WTC11 (cell line): ENCODE data around the gene RBM47. TPM values are rescaled to one million over a fixed set of nuclear protein-coding genes. Genes with fewer than 3 reads are reported as not detected.

Source experiments
- ATAC-seq: fragments of 200-7000 bp; cut with Tn5 transposase; 2 replicates; pipeline ENCODE4 v1.10.0; 2021; ENCODE audit warnings: mild to moderate bottlenecking, moderate library complexity
- CTCF ChIA-PET: fragments of 300-600 bp; sonication (Branson Sonifier 250); formaldehyde crosslinking; loops from one replicate; lab custom pipeline; 2021; ENCODE audit warnings: antibody characterized with exemption; lab: Charles Lee
- POLR2A ChIA-PET: fragments of 350-600 bp; sonication (Branson Sonifier 250); formaldehyde crosslinking; loops from one replicate; lab custom pipeline; 2021; ENCODE audit warnings: antibody characterized with exemption; lab: Charles Lee
- DNase-seq: peaks from one replicate; pipeline ENCODE4 v3.0.0; 2021; ENCODE audit warnings: low spot score
- H3K27ac Mint-ChIP-seq: 2 replicates; pipeline ENCODE4 v1.8.0; 2021; ENCODE audit warnings: mixed read lengths
- H3K27me3 Mint-ChIP-seq: 2 replicates; pipeline ENCODE4 v1.8.0; 2021; ENCODE audit warnings: low read depth, mild to moderate bottlenecking, moderate library complexity, mixed read lengths
- H3K36me3 Mint-ChIP-seq: 2 replicates; pipeline ENCODE4 v1.8.0; 2021; ENCODE audit warnings: mixed read lengths
- H3K4me1 Mint-ChIP-seq: 2 replicates; pipeline ENCODE4 v1.8.0; 2022; ENCODE audit warnings: mixed read lengths
- H3K4me3 Mint-ChIP-seq: 2 replicates; pipeline ENCODE4 v1.8.0; 2021; ENCODE audit warnings: mild to moderate bottlenecking, moderate library complexity, mixed read lengths
- H3K9me3 Mint-ChIP-seq: 2 replicates; pipeline ENCODE4 v1.8.0; 2021; ENCODE audit warnings: mixed read lengths
- EMX1 ChIP-seq: fragments of 250-450 bp; sonication (Bioruptor Pico); IDR thresholded peaks from 2 replicates; pipeline ENCODE4 v1.8.0; 2021; ENCODE audit warnings: mild to moderate bottlenecking
- ETV6 ChIP-seq: sonication (generic); formaldehyde crosslinking; IDR thresholded peaks from 2 replicates; pipeline ENCODE4 v1.8.1; 2022; ENCODE audit warnings: mild to moderate bottlenecking, missing genetic modification reagents
- FOXK1 ChIP-seq: sonication (generic); formaldehyde crosslinking; IDR thresholded peaks from 2 replicates; pipeline ENCODE4 v1.8.0; 2022; ENCODE audit warnings: mild to moderate bottlenecking, moderate library complexity, missing genetic modification reagents
- IRF2 ChIP-seq: sonication (generic); formaldehyde crosslinking; IDR thresholded peaks from 2 replicates; pipeline ENCODE4 v1.8.0; 2022; ENCODE audit warnings: low read depth, missing genetic modification reagents, borderline replicate concordance
- SP1 ChIP-seq: sonication (generic); formaldehyde crosslinking; conservative IDR thresholded peaks from 2 replicates; pipeline ENCODE4 v1.8.1; 2022; ENCODE audit warnings: missing genetic modification reagents
- ZNF121 ChIP-seq: sonication (generic); formaldehyde crosslinking; IDR thresholded peaks from 2 replicates; pipeline ENCODE4 v1.8.0; 2023; ENCODE audit warnings: missing genetic modification reagents
- ZNF138 ChIP-seq: sonication (generic); formaldehyde crosslinking; conservative IDR thresholded peaks from 2 replicates; pipeline ENCODE4 v1.8.1; 2022; ENCODE audit warnings: mild to moderate bottlenecking, moderate library complexity, missing genetic modification reagents
- ZNF232 ChIP-seq: sonication (generic); formaldehyde crosslinking; IDR thresholded peaks from 2 replicates; pipeline ENCODE4 v1.8.0; 2022; ENCODE audit warnings: mild to moderate bottlenecking, missing genetic modification reagents
- ZNF671 ChIP-seq: fragments of 250-450 bp; sonication (Bioruptor Pico); IDR thresholded peaks from 2 replicates; pipeline ENCODE4 v1.8.0; 2021; ENCODE audit warnings: mild to moderate bottlenecking
- total RNA-seq: library from RNA; stranded (reverse); gene quantifications from 3 replicates; pipeline ENCODE4 v1.2.3, GENCODE V29; 2021
- TF ChIP-seq, protein P1 (sequence below): sonication (generic); formaldehyde crosslinking; IDR thresholded peaks from 2 replicates; pipeline ENCODE4 v1.8.1; 2022; ENCODE audit warnings: mild to moderate bottlenecking, missing genetic modification reagents, moderate library complexity, borderline replicate concordance
- TF ChIP-seq, protein P2 (sequence below): fragments of 250-450 bp; sonication (Bioruptor Pico); IDR thresholded peaks from 2 replicates; pipeline ENCODE4 v1.8.0; 2021; ENCODE audit warnings: mild to moderate bottlenecking
- TF ChIP-seq, protein P3 (sequence below): sonication (generic); formaldehyde crosslinking; IDR thresholded peaks from 2 replicates; pipeline ENCODE4 v1.8.1; 2022; ENCODE audit warnings: mild to moderate bottlenecking, moderate library complexity, missing genetic modification reagents
- TF ChIP-seq, protein P4 (sequence below): sonication (generic); formaldehyde crosslinking; IDR thresholded peaks from 2 replicates; pipeline ENCODE4 v1.8.1; 2022; ENCODE audit warnings: low read depth, mild to moderate bottlenecking, moderate library complexity, missing genetic modification reagents, borderline replicate concordance
- TF ChIP-seq, protein P5 (sequence below): sonication (generic); formaldehyde crosslinking; IDR thresholded peaks from 2 replicates; pipeline ENCODE4 v1.8.1; 2022; ENCODE audit warnings: low read depth, missing genetic modification reagents, borderline replicate concordance

The RBM47 gene
- total RNA-seq, 1 experiment from 2014 or later = 97.9 TPM

DNA sequence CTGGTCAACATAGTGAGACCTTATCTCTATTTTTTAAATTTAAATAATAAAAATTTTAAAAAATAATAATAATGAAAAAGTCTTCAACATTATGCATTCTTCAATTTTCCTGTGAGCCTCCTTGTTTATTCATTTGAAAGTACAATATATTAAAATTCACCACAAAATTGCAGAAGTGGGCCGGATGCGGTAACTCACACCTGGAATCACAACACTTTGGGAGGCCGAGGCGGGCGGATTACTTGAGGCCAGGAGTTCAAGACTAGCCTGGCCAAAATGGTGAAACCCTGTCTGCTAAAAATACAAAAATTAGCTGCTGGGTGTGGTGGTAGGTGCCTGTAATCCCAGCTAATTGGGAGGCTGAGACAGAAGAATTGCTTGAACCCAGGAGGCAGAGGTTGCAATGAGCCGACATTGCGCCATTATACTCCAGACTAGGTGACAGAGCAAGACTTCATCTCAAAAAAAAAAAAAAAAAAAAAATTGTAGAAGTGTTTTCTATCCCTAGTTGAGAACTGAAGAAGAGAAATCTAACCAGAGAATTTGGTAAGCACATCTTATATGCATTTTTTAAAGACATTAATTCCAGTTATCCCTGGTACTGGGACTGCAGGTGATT is 56.9 kb downstream of the RBM47 start:
- peaks cover 18% of the 10 kb centered on the region for H3K9me3 Mint-ChIP-seq
- DNase-seq = no peak
- no peak overlapping the region for H3K4me3 Mint-ChIP-seq
- CTCF ChIA-PET = no interaction called here
- ATAC-seq = no peak
- POLR2A ChIA-PET = no interaction called here
- H3K36me3 Mint-ChIP-seq = peaks cover 33% of the 10 kb centered on the region
- H3K4me1 Mint-ChIP-seq = peaks cover 31% of the 10 kb centered on the region
- H3K27ac Mint-ChIP-seq = no peak overlapping the region
- no peaks in the 10 kb centered on the region for H3K27me3 Mint-ChIP-seq
- TF ChIP-seq ZNF671 = no peak
- TF ChIP-seq, protein P1, sequence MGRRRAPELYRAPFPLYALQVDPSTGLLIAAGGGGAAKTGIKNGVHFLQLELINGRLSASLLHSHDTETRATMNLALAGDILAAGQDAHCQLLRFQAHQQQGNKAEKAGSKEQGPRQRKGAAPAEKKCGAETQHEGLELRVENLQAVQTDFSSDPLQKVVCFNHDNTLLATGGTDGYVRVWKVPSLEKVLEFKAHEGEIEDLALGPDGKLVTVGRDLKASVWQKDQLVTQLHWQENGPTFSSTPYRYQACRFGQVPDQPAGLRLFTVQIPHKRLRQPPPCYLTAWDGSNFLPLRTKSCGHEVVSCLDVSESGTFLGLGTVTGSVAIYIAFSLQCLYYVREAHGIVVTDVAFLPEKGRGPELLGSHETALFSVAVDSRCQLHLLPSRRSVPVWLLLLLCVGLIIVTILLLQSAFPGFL (CRISPR knock-in tag) = no peak
- TF ChIP-seq EMX1 (CRISPR knock-in tag) = no peak
- TF ChIP-seq, protein P2, sequence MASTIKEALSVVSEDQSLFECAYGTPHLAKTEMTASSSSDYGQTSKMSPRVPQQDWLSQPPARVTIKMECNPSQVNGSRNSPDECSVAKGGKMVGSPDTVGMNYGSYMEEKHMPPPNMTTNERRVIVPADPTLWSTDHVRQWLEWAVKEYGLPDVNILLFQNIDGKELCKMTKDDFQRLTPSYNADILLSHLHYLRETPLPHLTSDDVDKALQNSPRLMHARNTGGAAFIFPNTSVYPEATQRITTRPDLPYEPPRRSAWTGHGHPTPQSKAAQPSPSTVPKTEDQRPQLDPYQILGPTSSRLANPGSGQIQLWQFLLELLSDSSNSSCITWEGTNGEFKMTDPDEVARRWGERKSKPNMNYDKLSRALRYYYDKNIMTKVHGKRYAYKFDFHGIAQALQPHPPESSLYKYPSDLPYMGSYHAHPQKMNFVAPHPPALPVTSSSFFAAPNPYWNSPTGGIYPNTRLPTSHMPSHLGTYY (CRISPR knock-in tag) = no peak
- no peak for TF ChIP-seq FOXK1 (CRISPR knock-in tag)
- no peak for TF ChIP-seq ETV6 (CRISPR knock-in tag)
- TF ChIP-seq, all 79 proteins: peak for 0

DNA sequence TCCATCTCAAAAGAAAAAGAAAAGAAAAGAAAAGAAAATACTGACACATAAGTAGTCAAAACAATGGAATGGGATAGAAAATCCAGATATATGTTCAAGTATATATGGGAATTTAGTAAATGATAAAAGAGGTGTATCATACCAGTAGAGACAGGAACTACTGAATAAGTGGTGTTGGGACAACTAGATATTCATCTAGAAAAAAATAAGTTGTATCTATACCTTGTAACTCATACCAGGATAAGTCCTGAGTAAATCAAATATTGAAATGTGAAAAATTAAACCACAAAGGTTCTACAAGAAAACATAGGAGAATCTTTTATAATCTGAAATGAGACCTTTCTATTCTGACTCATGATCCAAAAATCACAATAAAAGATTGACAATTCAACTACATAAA is 58.5 kb downstream of the RBM47 start:
- no peak overlapping the region for H3K4me3 Mint-ChIP-seq
- DNase-seq = no peak
- H3K27me3 Mint-ChIP-seq = no peaks in the 10 kb centered on the region
- peaks cover 33% of the 10 kb centered on the region for H3K36me3 Mint-ChIP-seq
- CTCF ChIA-PET = no interaction called here
- POLR2A ChIA-PET = no interaction called here
- peaks cover 32% of the 10 kb centered on the region for H3K4me1 Mint-ChIP-seq
- H3K27ac Mint-ChIP-seq = no peak overlapping the region
- no peak for ATAC-seq
- TF ChIP-seq SP1 (CRISPR knock-in tag) = no peak
- no peak for TF ChIP-seq ZNF232
- TF ChIP-seq, protein P3, sequence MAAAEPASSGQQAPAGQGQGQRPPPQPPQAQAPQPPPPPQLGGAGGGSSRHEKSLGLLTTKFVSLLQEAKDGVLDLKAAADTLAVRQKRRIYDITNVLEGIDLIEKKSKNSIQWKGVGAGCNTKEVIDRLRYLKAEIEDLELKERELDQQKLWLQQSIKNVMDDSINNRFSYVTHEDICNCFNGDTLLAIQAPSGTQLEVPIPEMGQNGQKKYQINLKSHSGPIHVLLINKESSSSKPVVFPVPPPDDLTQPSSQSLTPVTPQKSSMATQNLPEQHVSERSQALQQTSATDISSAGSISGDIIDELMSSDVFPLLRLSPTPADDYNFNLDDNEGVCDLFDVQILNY (CRISPR knock-in tag) = no peak
- no peak for TF ChIP-seq ZNF138
- TF ChIP-seq, protein P4, sequence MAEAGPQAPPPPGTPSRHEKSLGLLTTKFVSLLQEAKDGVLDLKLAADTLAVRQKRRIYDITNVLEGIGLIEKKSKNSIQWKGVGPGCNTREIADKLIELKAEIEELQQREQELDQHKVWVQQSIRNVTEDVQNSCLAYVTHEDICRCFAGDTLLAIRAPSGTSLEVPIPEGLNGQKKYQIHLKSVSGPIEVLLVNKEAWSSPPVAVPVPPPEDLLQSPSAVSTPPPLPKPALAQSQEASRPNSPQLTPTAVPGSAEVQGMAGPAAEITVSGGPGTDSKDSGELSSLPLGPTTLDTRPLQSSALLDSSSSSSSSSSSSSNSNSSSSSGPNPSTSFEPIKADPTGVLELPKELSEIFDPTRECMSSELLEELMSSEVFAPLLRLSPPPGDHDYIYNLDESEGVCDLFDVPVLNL (CRISPR knock-in tag) = no peak
- no peak for TF ChIP-seq IRF2
- H3K9me3 Mint-ChIP-seq = peaks cover 18% of the 10 kb centered on the region

DNA sequence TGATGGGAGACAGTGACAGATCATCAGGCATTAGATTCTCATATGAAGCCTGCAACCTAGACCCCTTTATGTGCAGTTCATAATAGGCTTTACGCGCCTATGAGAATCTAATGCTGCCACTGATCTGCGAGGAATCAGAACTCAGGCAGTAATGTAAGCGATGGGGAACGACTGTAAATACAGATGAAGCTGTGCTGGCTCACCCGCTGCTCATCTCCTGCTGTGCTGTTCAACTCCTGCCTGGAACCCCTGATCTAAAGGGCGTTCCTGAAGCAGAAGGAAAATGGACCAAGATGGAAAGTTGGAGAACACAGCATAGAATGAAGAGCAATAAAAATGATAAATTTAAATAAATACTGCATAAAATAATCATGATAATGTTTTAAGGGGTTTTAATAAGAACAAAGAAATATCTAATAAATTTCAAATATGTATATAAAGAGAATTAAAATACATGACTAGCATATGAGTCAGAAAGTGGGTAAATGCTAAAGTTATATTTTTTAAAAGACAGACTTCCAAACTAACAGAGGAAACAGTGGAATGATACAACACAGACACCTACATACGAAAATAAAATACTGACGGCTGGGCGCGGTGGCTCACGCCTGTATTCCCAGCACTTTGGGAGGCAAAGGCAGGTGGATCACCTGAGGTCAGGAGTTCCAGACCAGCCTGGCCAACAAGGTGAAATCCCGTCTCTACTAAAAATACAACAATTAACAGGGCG is 59.2 kb downstream of the RBM47 start:
- H3K27me3 Mint-ChIP-seq = no peaks in the 10 kb centered on the region
- ChIA-PET POLR2A (no interaction called here), CTCF (no interaction called here)
- H3K27ac Mint-ChIP-seq = no peak overlapping the region
- TF ChIP-seq ZNF121 (CRISPR knock-in tag) = peak; percentile 33; the same call in 1 of the 2 replicates
- TF ChIP-seq, protein P5, sequence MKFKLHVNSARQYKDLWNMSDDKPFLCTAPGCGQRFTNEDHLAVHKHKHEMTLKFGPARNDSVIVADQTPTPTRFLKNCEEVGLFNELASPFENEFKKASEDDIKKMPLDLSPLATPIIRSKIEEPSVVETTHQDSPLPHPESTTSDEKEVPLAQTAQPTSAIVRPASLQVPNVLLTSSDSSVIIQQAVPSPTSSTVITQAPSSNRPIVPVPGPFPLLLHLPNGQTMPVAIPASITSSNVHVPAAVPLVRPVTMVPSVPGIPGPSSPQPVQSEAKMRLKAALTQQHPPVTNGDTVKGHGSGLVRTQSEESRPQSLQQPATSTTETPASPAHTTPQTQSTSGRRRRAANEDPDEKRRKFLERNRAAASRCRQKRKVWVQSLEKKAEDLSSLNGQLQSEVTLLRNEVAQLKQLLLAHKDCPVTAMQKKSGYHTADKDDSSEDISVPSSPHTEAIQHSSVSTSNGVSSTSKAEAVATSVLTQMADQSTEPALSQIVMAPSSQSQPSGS (CRISPR knock-in tag) = no peak
- H3K36me3 Mint-ChIP-seq = peaks cover 33% of the 10 kb centered on the region
- H3K4me1 Mint-ChIP-seq = peaks cover 32% of the 10 kb centered on the region
- no peak overlapping the region for H3K4me3 Mint-ChIP-seq
- peaks cover 18% of the 10 kb centered on the region for H3K9me3 Mint-ChIP-seq
- ATAC-seq = no peak
- DNase-seq = no peak
